Stomach (tissue), 9 donors: ENCODE data around the gene HOXD8. TPM values are rescaled to one million over a fixed set of nuclear protein-coding genes. Genes with fewer than 3 reads are reported as not detected.

Source experiments
- DNase-seq, 2 donors: peaks; one replicate each; pipeline versions ENCODE4 v3.0.0 to v3.0.0-alpha.2; 2013 to 2019
- H3K27ac ChIP-seq, 5 donors: fragments of 200-600 bp in 4 of 5; sonication (generic) in 4 of 5; one replicate each; pipeline ENCODE4 v1.5.1; 2013 to 2019; ENCODE audit warnings: mild to moderate bottlenecking in 1 of 5, moderate library complexity in 1 of 5
- H3K27me3 ChIP-seq, 3 donors: fragments of 200-600 bp; sonication (generic); one replicate each; pipeline ENCODE4 v1.5.1; 2017 to 2019; ENCODE audit warnings: mixed run types in 1 of 3
- H3K36me3 ChIP-seq, 4 donors: fragments of 200-600 bp; sonication (generic); 1 replicate in 3 of 4; 2 replicates in 1 of 4; pipeline ENCODE4 v1.5.1; 2016 to 2019
- H3K4me1 ChIP-seq, 4 donors: fragments of 200-600 bp; sonication (generic); one replicate each; pipeline ENCODE4 v1.5.1; 2016 to 2019
- H3K4me3 ChIP-seq, 4 donors: fragments of 200-600 bp; sonication (generic) in 3 of 4; one replicate each; pipeline ENCODE4 v1.5.1; 2016 to 2019; ENCODE audit warnings: mild to moderate bottlenecking in 1 of 4
- H3K9me3 ChIP-seq, 4 donors: fragments of 200-600 bp; sonication (generic); one replicate each; pipeline ENCODE4 v1.5.1; 2016 to 2019
- EP300 ChIP-seq: sonication (generic); formaldehyde crosslinking; IDR thresholded peaks from one replicate; pipeline ENCODE4 v1.6.1; 2017; ENCODE audit warnings: antibody characterized with exemption
- POLR2A ChIP-seq, 4 donors: fragments of 450-650 bp; IDR thresholded peaks; one replicate each; pipeline ENCODE4 v1.6.1; 2016; ENCODE audit warnings: antibody characterized with exemption in 4 of 4, control low read depth in 2 of 4, mild to moderate bottlenecking in 1 of 4, moderate library complexity in 1 of 4
- POLR2AphosphoS5 ChIP-seq, 3 donors: sonication (generic); formaldehyde crosslinking; IDR thresholded peaks; one replicate each; pipeline ENCODE4 v1.6.1; 2016; ENCODE audit warnings: antibody characterized with exemption in 3 of 3
- WGBS, 5 donors: extraction: QIAGEN DNeasy Blood & Tissue Kit in 3 of 5; methylation state at CpG; one replicate each; pipeline versions ENCODE4 v1.1.5 to v1.1.7; 2013 to 2018; 5-methylcytosine and 5-hydroxymethylcytosine counted together
- intact Hi-C: fragments of 100-400 bp; cut with DNase I; formaldehyde crosslinking; loops from one replicate; pipeline ENCODE4 v1.15.1; 2023; ENCODE audit warnings: low total_unique reads
- polyA plus RNA-seq, 3 donors: library from polyadenylated mRNA; stranded (reverse); fragments of 200-250 nt; gene quantifications; one replicate each; pipeline ENCODE4 v1.2.3, GENCODE V29; 2013
- total RNA-seq, 5 donors: library from RNA; depleted of rRNA; stranded (reverse); fragments of >200 nt; gene quantifications; one replicate each; pipeline versions ENCODE4 v1.1.0 to v1.2.3, GENCODE V29; 2014 to 2016
- TF ChIP-seq, protein P1 (sequence below), 7 experiments: fragments of 450-650 bp in 4 of 7; fragments of 200-600 bp in 3 of 7; sonication (generic) in 3 of 7; IDR thresholded peaks; one replicate each; pipeline ENCODE4 v1.5.1; 2016 to 2019; ENCODE audit warnings: antibody characterized with exemption in 7 of 7, control low read depth in 2 of 7, mild to moderate bottlenecking in 1 of 7
- donor health status: healthy with polysubstance abuse.
- donor health status: Bipolar disorder and iron deficiency.
- donor health status: healthy.

The HOXD8 gene
- total and polyA plus RNA-seq, 8 donors: 0.58 to 15.9 (median 1.8) TPM; not detected in 2

DNA sequence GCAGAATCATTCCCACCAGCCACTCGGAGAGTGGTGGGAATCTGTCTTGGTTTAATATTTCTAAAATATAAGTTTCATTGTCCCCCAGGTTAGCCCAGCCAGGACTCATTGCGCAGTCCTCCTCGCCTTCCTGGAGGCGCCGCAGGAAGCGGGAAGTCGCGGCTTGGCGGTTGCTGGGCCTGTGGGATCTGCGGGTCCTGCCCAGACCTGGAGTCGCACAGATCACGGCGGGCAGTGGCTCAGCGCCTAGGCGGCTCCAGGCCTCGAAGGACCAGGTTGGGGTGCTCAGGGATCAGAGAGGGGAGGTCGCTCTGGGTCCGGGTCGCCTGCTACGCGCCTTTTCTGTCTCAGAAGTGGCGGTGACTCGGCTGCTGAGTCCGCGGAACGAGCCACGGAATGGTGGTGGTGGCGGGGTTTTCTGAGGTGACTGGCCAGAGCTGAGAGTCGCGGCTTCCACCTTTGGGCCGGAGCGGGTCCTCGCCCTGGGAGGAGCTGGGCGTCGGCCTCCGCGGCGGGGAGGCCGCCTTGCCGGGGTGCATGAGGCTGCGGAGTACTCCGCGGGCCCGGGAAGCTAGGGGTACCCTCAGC, 30.3 kb downstream of the HOXD8 start:
- no peak for DNase-seq
- H3K36me3 ChIP-seq: no peaks in the 10 kb centered on the region
- WGBS, 5 donors: 7 to 28% (median 10%) methylated on average over 19 to 44 of the region's 44 CpGs
- TF ChIP-seq, protein P1, sequence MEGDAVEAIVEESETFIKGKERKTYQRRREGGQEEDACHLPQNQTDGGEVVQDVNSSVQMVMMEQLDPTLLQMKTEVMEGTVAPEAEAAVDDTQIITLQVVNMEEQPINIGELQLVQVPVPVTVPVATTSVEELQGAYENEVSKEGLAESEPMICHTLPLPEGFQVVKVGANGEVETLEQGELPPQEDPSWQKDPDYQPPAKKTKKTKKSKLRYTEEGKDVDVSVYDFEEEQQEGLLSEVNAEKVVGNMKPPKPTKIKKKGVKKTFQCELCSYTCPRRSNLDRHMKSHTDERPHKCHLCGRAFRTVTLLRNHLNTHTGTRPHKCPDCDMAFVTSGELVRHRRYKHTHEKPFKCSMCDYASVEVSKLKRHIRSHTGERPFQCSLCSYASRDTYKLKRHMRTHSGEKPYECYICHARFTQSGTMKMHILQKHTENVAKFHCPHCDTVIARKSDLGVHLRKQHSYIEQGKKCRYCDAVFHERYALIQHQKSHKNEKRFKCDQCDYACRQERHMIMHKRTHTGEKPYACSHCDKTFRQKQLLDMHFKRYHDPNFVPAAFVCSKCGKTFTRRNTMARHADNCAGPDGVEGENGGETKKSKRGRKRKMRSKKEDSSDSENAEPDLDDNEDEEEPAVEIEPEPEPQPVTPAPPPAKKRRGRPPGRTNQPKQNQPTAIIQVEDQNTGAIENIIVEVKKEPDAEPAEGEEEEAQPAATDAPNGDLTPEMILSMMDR (IDR thresholded peaks at IDR 0.05): no peak
- no peak for TF ChIP-seq EP300
- TF ChIP-seq POLR2A (IDR thresholded peaks at IDR 0.05): no peak
- TF ChIP-seq POLR2AphosphoS5 (IDR thresholded peaks at IDR 0.05): no peak
- intact Hi-C loops: no loop called here
- H3K4me1 ChIP-seq: peaks cover 12 to 65% (median 37%) of the 10 kb centered on the region in 4 donors
- H3K4me3 ChIP-seq: peak overlapping the region in 2 of 4 donors; percentile 2 to 6
- H3K9me3 ChIP-seq: peaks cover 0 to 14% (median 3%) of the 10 kb centered on the region in 4 donors
- peaks cover 44 to 100% (median 99%) of the 10 kb centered on the region in 3 donors for H3K27me3 ChIP-seq
- H3K27ac ChIP-seq: no peak overlapping the region

DNA sequence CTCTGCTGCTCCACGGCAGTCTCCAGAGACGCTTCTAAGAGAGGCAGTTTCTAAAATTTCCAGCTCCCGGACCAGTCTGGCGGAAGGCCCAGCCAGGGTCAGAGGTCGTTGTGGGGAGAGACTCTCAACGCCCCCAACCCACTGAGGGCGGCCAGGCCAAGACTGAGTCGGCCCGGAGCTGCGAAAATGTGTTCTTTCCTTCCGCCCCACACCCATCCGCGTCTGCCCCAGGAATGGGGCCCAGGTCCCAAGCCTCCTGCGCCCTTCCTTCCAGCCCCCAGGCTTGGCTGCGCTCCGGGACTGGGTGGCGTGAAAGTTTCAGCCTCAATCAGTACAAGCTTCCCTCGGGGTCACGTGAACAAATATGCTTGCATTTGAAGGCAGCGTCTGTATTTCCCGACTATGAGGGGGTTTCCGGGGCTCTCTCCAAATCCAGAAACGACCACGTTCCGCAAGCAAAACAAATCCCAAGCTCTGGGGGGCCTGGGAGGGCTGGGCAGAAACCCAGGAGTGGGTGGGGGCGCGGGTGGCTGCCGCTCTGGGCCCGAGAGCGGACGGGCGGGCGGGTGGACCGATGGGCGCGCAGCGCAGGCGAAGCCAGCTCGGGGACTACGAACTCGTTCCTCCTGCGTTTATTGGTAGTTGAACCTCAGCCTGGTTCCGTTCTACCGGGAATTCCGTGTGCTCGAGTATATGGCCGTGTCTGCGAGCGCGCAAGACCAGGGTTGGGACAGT, 30.9 kb downstream of the HOXD8 start:
- peaks cover 12 to 72% (median 41%) of the 10 kb centered on the region in 4 donors for H3K4me1 ChIP-seq
- 6 to 27% (median 11%) methylated on average over 32 to 50 of the region's 50 CpGs for WGBS, 5 donors
- peak overlapping the region in 2 of 4 donors; percentile 6 to 15 for H3K4me3 ChIP-seq
- H3K27me3 ChIP-seq: peaks cover 46 to 100% (median 100%) of the 10 kb centered on the region in 3 donors
- DNase-seq: peak in 1 of 2 donors; percentile 68
- intact Hi-C loops: no loop called here
- H3K36me3 ChIP-seq: no peaks in the 10 kb centered on the region
- peaks cover 0 to 20% (median 3%) of the 10 kb centered on the region in 4 donors for H3K9me3 ChIP-seq
- TF ChIP-seq, protein P1 (IDR thresholded peaks at IDR 0.05): no peak
- no peak for TF ChIP-seq POLR2A (IDR thresholded peaks at IDR 0.05)
- TF ChIP-seq EP300: no peak
- no peak for TF ChIP-seq POLR2AphosphoS5 (IDR thresholded peaks at IDR 0.05)
- no peak overlapping the region for H3K27ac ChIP-seq

DNA sequence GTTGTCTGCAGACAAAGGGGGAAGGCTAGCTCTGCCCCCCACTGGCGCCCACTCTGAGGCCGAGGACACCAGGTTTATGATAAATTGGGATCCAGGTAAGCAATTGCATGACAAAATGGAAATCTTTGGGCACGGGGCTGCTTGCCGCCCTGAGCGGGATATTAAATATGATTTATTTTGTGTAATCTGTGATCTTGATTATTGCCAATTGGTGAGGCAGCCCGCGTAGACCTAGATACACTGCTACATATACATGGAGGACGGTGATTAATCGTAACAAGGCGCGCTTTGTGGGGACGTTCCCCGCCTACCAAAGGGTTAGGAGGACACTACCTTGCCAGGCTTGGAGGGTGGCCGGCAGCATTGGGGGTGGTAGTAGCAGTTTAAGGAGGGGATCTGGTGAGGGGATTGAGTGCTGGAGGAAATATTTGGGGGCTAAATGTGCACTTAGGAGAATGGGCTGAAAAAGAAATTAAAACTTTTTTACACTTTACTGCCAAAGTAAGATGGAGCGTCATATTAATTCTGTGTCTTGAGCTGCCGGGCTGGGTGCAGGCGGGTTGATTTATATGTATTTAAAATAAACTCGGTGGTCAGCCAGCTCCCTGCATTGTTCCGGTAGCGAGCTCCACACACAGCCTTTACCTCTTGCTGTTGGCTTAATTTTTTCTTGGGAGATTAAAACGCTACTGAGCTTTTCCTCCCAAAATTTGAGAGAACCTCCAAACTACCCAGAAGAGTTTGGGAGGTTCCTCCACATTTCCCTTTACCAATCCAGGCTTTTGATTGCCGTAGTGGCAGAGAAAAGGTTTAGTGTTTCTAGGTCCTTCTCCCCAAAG, 31.7 kb downstream of the HOXD8 start:
- Histone ChIP-seq H3K9me3 (peaks cover 0 to 20% (median 3%) of the 10 kb centered on the region in 4 donors), H3K27ac (no peak overlapping the region), H3K36me3 (no peaks in the 10 kb centered on the region), H3K4me1 (peaks cover 12 to 74% (median 42%) of the 10 kb centered on the region in 4 donors), H3K27me3 (peaks cover 46 to 100% (median 100%) of the 10 kb centered on the region in 3 donors), H3K4me3 (no peak overlapping the region)
- no peak for DNase-seq
- TF ChIP-seq POLR2AphosphoS5 (IDR thresholded peaks at IDR 0.05): no peak
- TF ChIP-seq EP300: no peak
- no peak for TF ChIP-seq POLR2A (IDR thresholded peaks at IDR 0.05)
- TF ChIP-seq, protein P1 (IDR thresholded peaks at IDR 0.05): no peak
- 13 to 26% (median 17%) methylated on average over 21 to 22 of the region's 22 CpGs for WGBS, 5 donors
- intact Hi-C loops: no loop called here
